Stimulated activated CD4-positive, alpha-beta T cell treated with anti-CD3 and anti-CD28 coated beads, Interleukin-15, amount 100 ng/mL, for 48 hours (primary cell): Measurements from ENCODE around the gene GRIA2.
"Not testable (repeated sequence)": the region's sequence is repeated elsewhere in the genome, so short reads cannot be mapped to it uniquely, and the experiment has no call there.

Source experiments
- DNase-seq, 2 donors: peaks; one replicate each; pipeline ENCODE4 v3.0.0-alpha.2; 2020; ENCODE audit warnings: low read depth in 2 of 2

The GRIA2 gene

GRCh38 chr4:157258165-157258564 is 37.6 kb downstream of the GRIA2 start:
- DNase-seq, result not testable (repeated sequence)

GRCh38 chr4:157265281-157265680 is 44.8 kb downstream of the GRIA2 start:
- no peak for DNase-seq

GRCh38 chr4:157270108-157270507 is 49.6 kb downstream of the GRIA2 start:
- no peak for DNase-seq

GRCh38 chr4:157270552-157270951 is 50.0 kb downstream of the GRIA2 start:
- no peak for DNase-seq

- DNase-seq, result no peak
These were observed 50.8 kb downstream of the GRIA2 start for GRCh38 chr4:157271166-157271869.

- DNase-seq, result no peak
These were observed 60.1 kb downstream of the GRIA2 start for GRCh38 chr4:157280673-157281072.

- no peak for DNase-seq
These were observed 61.5 kb downstream of the GRIA2 start for GRCh38 chr4:157282019-157282418.

GRCh38 chr4:157287445-157287844 is 66.9 kb downstream of the GRIA2 start:
- no peak for DNase-seq

- no peak for DNase-seq
These were observed 70.1 kb downstream of the GRIA2 start for GRCh38 chr4:157290622-157291021.

- DNase-seq, result no peak
These were observed 70.5 kb downstream of the GRIA2 start for GRCh38 chr4:157291071-157291470.

GRCh38 chr4:157293673-157294072 is 73.1 kb downstream of the GRIA2 start:
- DNase-seq, result no peak

GRCh38 chr4:157294575-157294974 is 74.0 kb downstream of the GRIA2 start:
- DNase-seq, result no peak

GRCh38 chr4:157300701-157301100 is 80.2 kb downstream of the GRIA2 start:
- DNase-seq, result no peak

GRCh38 chr4:157303471-157303960 is 83.0 kb downstream of the GRIA2 start:
- no peak for DNase-seq

GRCh38 chr4:157304769-157305168 is 84.2 kb downstream of the GRIA2 start:
- DNase-seq, result no peak

GRCh38 chr4:157312702-157313101 is 92.2 kb downstream of the GRIA2 start:
- DNase-seq, result no peak

GRCh38 chr4:157314906-157315305 is 94.4 kb downstream of the GRIA2 start:
- DNase-seq, result no peak

- no peak for DNase-seq
These were observed 95.4 kb downstream of the GRIA2 start for GRCh38 chr4:157315968-157316367.

- no peak for DNase-seq
These were observed 99.6 kb downstream of the GRIA2 start for GRCh38 chr4:157320092-157320491.

- DNase-seq, result no peak
These were observed 107.1 kb downstream of the GRIA2 start for GRCh38 chr4:157327666-157328065.

- DNase-seq, result no peak
These were observed 137.4 kb downstream of the GRIA2 start for GRCh38 chr4:157357887-157358286.

- DNase-seq, result no peak
These were observed 137.9 kb downstream of the GRIA2 start for GRCh38 chr4:157358439-157358838.

- no peak for DNase-seq
These were observed 138.3 kb downstream of the GRIA2 start for GRCh38 chr4:157358851-157359250.

- no peak for DNase-seq
These were observed 142.8 kb downstream of the GRIA2 start for GRCh38 chr4:157363360-157363759.
